ENCODE measurements around the gene CRY1. TPM values are rescaled to one million over a fixed set of nuclear protein-coding genes. Genes with fewer than 3 reads are reported as not detected.

Gene CRY1
- total and polyA plus RNA-seq, 9 of the 15 experiments (the other 6 are each of a cell fraction or from before 2014, with no cell fraction given) = 8.7 to 33.3 (median 25.2) TPM

DNA sequence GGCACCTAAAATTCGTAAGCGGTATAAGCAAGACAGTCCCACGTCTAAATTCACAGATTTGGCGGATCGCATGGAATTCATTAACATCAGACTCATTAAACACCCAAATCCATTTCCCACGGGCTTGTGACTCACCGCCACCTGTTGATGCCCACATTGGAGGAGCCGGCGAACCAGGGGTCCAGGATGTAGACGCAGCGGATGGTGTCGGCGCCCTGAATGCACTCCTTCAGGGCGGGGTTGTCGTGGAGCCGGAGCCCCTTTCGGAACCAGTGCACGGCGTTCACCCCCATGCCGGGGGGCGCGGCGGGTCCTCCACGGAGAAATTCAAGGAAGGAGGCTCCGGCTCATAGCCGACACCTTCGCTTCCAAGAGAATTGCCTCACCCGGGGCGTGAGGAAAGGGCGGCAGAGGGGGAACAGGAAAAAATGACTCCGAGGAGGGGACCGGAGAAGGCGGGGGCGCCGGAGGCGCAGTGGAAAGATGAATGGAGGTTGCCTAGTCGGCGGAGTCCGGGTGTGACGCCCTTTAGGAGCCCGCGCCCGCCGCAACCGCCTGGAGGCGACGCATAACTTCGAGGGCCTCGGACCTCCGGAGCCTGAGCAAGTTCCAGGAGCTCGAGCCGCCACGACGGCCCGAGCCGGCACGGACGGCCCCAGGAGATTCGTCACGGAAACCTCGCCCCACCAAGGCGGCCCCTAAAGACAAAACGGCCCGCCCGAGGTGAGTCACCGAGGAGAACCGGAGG, 506 bp downstream of the CRY1 start (continued):
- TF ChIP-seq, protein P1, sequence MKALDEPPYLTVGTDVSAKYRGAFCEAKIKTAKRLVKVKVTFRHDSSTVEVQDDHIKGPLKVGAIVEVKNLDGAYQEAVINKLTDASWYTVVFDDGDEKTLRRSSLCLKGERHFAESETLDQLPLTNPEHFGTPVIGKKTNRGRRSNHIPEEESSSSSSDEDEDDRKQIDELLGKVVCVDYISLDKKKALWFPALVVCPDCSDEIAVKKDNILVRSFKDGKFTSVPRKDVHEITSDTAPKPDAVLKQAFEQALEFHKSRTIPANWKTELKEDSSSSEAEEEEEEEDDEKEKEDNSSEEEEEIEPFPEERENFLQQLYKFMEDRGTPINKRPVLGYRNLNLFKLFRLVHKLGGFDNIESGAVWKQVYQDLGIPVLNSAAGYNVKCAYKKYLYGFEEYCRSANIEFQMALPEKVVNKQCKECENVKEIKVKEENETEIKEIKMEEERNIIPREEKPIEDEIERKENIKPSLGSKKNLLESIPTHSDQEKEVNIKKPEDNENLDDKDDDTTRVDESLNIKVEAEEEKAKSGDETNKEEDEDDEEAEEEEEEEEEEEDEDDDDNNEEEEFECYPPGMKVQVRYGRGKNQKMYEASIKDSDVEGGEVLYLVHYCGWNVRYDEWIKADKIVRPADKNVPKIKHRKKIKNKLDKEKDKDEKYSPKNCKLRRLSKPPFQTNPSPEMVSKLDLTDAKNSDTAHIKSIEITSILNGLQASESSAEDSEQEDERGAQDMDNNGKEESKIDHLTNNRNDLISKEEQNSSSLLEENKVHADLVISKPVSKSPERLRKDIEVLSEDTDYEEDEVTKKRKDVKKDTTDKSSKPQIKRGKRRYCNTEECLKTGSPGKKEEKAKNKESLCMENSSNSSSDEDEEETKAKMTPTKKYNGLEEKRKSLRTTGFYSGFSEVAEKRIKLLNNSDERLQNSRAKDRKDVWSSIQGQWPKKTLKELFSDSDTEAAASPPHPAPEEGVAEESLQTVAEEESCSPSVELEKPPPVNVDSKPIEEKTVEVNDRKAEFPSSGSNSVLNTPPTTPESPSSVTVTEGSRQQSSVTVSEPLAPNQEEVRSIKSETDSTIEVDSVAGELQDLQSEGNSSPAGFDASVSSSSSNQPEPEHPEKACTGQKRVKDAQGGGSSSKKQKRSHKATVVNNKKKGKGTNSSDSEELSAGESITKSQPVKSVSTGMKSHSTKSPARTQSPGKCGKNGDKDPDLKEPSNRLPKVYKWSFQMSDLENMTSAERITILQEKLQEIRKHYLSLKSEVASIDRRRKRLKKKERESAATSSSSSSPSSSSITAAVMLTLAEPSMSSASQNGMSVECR (CRISPR knock-in tag; IDR thresholded peaks at IDR 0.05) = peak; percentile 54
- peak; percentile 19 for TF ChIP-seq GABPB1 (CRISPR knock-in tag; IDR thresholded peaks at IDR 0.05)
- no peak for TF ChIP-seq SRF (CRISPR knock-in tag; IDR thresholded peaks at IDR 0.05)
- TF ChIP-seq POLR2G (IDR thresholded peaks at IDR 0.05; ENCODE audit: low read depth, low read length) = no peak
- no peak for TF ChIP-seq ZNF696 (CRISPR knock-in tag; conservative IDR thresholded peaks at IDR 0.05)
- no peak for TF ChIP-seq NR2C1 (IDR thresholded peaks at IDR 0.05)
- no peak for TF ChIP-seq NR2C1 (tag; IDR thresholded peaks at IDR 0.05)
- TF ChIP-seq MEF2D (tag; conservative IDR thresholded peaks at IDR 0.05; ENCODE audit: low read depth) = no peak
- peak; percentile 72 for TF ChIP-seq CHD1 (IDR thresholded peaks at IDR 0.05; ENCODE audit: low read length)
- TF ChIP-seq L3MBTL2 (IDR thresholded peaks at IDR 0.05) = peak; percentile 24
- TF ChIP-seq, protein P2, sequence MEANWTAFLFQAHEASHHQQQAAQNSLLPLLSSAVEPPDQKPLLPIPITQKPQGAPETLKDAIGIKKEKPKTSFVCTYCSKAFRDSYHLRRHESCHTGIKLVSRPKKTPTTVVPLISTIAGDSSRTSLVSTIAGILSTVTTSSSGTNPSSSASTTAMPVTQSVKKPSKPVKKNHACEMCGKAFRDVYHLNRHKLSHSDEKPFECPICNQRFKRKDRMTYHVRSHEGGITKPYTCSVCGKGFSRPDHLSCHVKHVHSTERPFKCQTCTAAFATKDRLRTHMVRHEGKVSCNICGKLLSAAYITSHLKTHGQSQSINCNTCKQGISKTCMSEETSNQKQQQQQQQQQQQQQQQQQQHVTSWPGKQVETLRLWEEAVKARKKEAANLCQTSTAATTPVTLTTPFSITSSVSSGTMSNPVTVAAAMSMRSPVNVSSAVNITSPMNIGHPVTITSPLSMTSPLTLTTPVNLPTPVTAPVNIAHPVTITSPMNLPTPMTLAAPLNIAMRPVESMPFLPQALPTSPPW (CRISPR knock-in tag; IDR thresholded peaks at IDR 0.05) = no peak
- TF ChIP-seq, protein P3, sequence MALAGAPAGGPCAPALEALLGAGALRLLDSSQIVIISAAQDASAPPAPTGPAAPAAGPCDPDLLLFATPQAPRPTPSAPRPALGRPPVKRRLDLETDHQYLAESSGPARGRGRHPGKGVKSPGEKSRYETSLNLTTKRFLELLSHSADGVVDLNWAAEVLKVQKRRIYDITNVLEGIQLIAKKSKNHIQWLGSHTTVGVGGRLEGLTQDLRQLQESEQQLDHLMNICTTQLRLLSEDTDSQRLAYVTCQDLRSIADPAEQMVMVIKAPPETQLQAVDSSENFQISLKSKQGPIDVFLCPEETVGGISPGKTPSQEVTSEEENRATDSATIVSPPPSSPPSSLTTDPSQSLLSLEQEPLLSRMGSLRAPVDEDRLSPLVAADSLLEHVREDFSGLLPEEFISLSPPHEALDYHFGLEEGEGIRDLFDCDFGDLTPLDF (CRISPR knock-in tag; IDR thresholded peaks at IDR 0.05) = 0 out of 2 replicates have a peak, but pooled peaks have one; percentile 2
- peak; percentile 24 for TF ChIP-seq FIP1L1 (IDR thresholded peaks at IDR 0.05; ENCODE audit: low read depth, low read length, poor library complexity, severe bottlenecking)
- no peak for TF ChIP-seq BHLHE40 (IDR thresholded peaks at IDR 0.05; ENCODE audit: low read length)
- TF ChIP-seq HMGN3 (IDR thresholded peaks at IDR 0.05; ENCODE audit: borderline replicate concordance, extremely low read depth, insufficient read length, low read depth, low read length) = peak; percentile 61
- no peak for TF ChIP-seq BCL6 (CRISPR knock-in tag; IDR thresholded peaks at IDR 0.05)
- no peak for TF ChIP-seq ARID1B (IDR thresholded peaks at IDR 0.05)

Measured in K562 (cell line).